Fibroblast of gingiva (primary cell): ENCODE measurements around the gene TEKT2.

Experiments
- DNase-seq: peaks from one replicate; pipeline ENCODE4 v3.0.0-alpha.2; 2011; ENCODE audit warnings: low read depth

The TEKT2 gene

GRCh38 chr1:36128905-36129206, 45.0 kb downstream of the TEKT2 start:
- no peak for DNase-seq

GRCh38 chr1:36132029-36132428, 48.1 kb downstream of the TEKT2 start:
- DNase-seq = no peak

DNA sequence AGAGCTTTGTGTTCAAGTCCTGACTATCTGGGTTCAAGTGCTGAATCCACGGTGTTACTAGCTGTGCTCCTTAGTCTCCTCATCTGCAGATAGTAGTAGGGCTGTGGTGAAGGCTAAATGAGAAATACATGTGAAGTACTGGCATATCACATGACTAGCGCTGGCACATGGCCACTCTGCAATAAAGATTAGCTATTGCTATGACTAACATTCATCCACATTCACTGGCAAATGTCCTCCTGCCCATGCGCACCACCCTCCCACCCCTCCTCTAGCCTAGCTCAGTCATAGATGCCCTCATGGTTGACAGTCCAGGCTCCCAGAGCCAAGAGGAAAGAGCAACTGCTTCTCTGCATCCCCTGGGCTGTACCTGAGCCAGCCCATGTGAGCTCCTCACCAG, 49.6 kb downstream of the TEKT2 start:
- peak; percentile 93 for DNase-seq

- DNase-seq = no peak
These were observed 50.1 kb downstream of the TEKT2 start for GRCh38 chr1:36134031-36134430.

DNA sequence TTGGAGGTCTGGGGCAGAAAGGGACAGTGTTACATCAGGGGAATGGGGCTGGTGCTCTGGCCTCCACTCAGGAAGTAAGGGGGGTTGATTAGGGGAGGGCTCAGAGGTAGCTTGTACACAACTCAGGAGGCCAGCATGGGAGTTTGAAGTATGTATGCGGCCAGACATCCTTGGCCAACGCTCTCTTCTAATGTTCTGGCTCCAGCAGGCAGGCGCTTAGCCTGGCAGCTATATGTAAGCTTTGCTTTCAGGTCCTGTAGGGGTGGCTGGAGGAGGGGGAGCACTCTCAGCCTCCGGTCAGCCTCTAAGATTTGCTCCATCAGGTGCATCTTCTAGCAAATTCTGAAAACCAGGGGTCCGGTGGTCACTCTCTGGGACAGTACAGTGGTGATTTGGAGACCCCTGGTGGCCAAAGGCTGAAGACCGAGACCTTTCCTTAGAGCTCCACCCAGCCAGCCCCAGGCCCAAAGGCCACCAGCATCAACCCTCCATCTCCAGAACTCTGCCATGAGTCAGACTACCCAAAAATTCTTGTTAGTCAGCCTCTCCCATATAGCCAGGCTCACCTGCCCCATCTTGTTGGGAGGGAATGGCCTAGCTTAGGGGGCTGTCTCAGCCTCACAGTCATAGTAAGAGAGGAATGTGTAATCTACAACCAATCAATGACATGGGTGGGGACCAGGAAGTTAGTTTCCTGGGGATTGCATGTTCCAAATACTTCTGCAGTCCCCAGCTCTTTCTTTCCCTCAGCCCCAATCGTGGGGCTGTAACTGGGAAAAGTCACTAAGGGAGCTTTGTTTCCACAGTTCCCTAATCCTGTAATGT, 50.8 kb downstream of the TEKT2 start:
- peak; percentile 36 for DNase-seq

GRCh38 chr1:36135330-36135667, 51.4 kb downstream of the TEKT2 start:
- no peak for DNase-seq

GRCh38 chr1:36135796-36136195, 51.9 kb downstream of the TEKT2 start:
- no peak for DNase-seq

- peak; percentile 81 for DNase-seq
These were observed 52.6 kb downstream of the TEKT2 start for GRCh38 chr1:36136535-36136934.

- no peak for DNase-seq
These were observed 53.3 kb downstream of the TEKT2 start for GRCh38 chr1:36137226-36137625.

- no peak for DNase-seq
These were observed 53.9 kb downstream of the TEKT2 start for GRCh38 chr1:36137776-36138175.
